HL-60 (cell line): ENCODE measurements around the gene SPTBN1.

Source experiments
- DNase-seq, 2 experiments: peaks; one replicate each; pipeline ENCODE4 v3.0.0-alpha.2; 2010 to 2020; ENCODE audit warnings: low read depth in 1 of 2, low spot score in 1 of 2
- H3K27ac ChIP-seq: fragments of 250-450 bp; sonication (Bioruptor Pico); replicated peaks from 2 replicates; pipeline ENCODE4 v1.5.1; 2020; ENCODE audit warnings: mild to moderate bottlenecking, moderate library complexity
- H3K27me3 ChIP-seq: fragments of 250-450 bp; sonication (Bioruptor Pico); 2 replicates; pipeline ENCODE4 v1.5.1; 2021; ENCODE audit warnings: mild to moderate bottlenecking, moderate library complexity; ENCODE audit not compliant: insufficient read depth, poor library complexity, severe bottlenecking
- H3K4me3 ChIP-seq: replicated peaks from 2 replicates; pipeline ENCODE4 v1.5.1; 2011; ENCODE audit warnings: mild to moderate bottlenecking, control low read depth, low read length; ENCODE audit not compliant: insufficient read depth
- GABPA ChIP-seq: IDR thresholded peaks from 2 replicates; pipeline ENCODE4 v1.6.1; 2012; ENCODE audit warnings: low read depth
- POLR2AphosphoS5 ChIP-seq: IDR thresholded peaks from 2 replicates; pipeline ENCODE4 v1.6.1; 2012; ENCODE audit warnings: low read depth
- SPI1 ChIP-seq: IDR thresholded peaks from 2 replicates; pipeline ENCODE4 v1.6.1; 2012; ENCODE audit warnings: low read depth, mild to moderate bottlenecking, borderline replicate concordance
- TF ChIP-seq, protein P1 (sequence below): IDR thresholded peaks from one replicate; pipeline ENCODE4 v1.5.1; 2011; ENCODE audit warnings: low read length, control low read depth, inconsistent platforms; ENCODE audit not compliant: insufficient read depth
- TF ChIP-seq, protein P2 (sequence below): IDR thresholded peaks from 2 replicates; pipeline ENCODE4 v1.6.1; 2012; ENCODE audit warnings: low read depth; ENCODE audit not compliant: insufficient replicate concordance

SPTBN1 gene

DNA sequence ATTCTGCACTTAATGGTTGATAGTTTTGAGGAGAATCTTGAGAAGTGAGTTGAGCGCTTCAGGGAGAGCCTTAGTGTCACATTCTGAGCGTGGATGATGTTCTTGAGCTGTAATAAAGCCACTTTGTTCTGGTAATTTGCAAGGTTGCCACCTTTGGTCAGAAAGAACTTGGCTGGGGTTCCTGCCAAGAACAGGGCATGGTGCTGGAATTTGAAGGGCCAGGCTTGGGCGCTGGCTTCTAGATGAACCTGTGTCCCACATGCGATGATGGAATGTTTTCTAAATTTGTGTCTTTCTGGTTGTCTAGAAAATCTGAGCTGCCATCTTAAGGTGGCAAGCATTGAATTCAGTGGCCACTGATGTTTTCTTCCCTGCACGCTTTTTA lies 143.2 kb downstream of the SPTBN1 start:
- no peak overlapping the region for H3K4me3 ChIP-seq
- no peaks in the 10 kb centered on the region for H3K27me3 ChIP-seq
- no peak for TF ChIP-seq POLR2AphosphoS5
- H3K27ac ChIP-seq: no peak overlapping the region
- DNase-seq: no peak

DNA sequence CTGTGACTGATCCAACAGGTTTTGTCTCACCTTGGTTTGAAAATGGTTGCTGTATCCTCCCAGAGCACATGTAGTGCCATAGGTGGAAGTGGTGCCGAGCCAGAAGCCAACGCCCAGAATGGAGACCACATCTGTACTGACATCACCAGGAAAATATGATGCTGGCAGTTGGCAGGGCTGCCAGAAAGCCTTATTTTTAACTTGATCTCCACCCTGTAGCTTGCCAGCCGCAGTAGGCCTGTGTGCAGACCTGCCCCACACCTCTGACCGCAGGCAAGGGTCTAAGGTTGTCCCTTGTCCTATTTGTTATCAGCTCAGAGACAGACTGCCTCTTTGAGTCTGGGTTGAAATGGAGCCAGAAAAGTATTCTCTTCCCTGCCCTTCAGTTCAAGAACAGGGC lies 143.8 kb downstream of the SPTBN1 start:
- no peak overlapping the region for H3K4me3 ChIP-seq
- no peaks in the 10 kb centered on the region for H3K27me3 ChIP-seq
- no peak for TF ChIP-seq SPI1
- no peak for DNase-seq
- H3K27ac ChIP-seq: no peak overlapping the region

DNA sequence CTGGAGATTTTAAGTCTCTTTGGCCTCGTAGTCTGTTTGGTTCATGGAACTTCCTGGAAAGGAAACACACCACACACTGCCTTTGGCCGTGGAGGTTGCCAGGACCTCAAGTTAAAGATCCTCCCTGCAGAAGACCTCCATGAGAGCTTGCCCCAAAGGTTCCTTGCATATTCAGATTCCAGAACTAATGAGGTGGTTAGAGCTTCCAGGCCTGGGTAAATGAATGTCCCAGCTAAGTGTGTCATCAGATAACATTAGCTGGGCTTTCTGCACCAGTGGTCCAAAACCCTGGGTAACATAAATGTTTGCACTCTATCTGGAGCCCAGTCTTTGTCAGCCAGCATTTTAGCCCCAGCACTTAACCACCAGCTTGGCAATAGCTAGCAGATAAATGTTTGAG lies 145.2 kb downstream of the SPTBN1 start:
- TF ChIP-seq GABPA: no peak
- TF ChIP-seq POLR2AphosphoS5: no peak
- TF ChIP-seq SPI1: no peak
- TF ChIP-seq, protein P1, sequence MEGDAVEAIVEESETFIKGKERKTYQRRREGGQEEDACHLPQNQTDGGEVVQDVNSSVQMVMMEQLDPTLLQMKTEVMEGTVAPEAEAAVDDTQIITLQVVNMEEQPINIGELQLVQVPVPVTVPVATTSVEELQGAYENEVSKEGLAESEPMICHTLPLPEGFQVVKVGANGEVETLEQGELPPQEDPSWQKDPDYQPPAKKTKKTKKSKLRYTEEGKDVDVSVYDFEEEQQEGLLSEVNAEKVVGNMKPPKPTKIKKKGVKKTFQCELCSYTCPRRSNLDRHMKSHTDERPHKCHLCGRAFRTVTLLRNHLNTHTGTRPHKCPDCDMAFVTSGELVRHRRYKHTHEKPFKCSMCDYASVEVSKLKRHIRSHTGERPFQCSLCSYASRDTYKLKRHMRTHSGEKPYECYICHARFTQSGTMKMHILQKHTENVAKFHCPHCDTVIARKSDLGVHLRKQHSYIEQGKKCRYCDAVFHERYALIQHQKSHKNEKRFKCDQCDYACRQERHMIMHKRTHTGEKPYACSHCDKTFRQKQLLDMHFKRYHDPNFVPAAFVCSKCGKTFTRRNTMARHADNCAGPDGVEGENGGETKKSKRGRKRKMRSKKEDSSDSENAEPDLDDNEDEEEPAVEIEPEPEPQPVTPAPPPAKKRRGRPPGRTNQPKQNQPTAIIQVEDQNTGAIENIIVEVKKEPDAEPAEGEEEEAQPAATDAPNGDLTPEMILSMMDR: no peak
- TF ChIP-seq, protein P2, sequence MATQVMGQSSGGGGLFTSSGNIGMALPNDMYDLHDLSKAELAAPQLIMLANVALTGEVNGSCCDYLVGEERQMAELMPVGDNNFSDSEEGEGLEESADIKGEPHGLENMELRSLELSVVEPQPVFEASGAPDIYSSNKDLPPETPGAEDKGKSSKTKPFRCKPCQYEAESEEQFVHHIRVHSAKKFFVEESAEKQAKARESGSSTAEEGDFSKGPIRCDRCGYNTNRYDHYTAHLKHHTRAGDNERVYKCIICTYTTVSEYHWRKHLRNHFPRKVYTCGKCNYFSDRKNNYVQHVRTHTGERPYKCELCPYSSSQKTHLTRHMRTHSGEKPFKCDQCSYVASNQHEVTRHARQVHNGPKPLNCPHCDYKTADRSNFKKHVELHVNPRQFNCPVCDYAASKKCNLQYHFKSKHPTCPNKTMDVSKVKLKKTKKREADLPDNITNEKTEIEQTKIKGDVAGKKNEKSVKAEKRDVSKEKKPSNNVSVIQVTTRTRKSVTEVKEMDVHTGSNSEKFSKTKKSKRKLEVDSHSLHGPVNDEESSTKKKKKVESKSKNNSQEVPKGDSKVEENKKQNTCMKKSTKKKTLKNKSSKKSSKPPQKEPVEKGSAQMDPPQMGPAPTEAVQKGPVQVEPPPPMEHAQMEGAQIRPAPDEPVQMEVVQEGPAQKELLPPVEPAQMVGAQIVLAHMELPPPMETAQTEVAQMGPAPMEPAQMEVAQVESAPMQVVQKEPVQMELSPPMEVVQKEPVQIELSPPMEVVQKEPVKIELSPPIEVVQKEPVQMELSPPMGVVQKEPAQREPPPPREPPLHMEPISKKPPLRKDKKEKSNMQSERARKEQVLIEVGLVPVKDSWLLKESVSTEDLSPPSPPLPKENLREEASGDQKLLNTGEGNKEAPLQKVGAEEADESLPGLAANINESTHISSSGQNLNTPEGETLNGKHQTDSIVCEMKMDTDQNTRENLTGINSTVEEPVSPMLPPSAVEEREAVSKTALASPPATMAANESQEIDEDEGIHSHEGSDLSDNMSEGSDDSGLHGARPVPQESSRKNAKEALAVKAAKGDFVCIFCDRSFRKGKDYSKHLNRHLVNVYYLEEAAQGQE: no peak
- Histone ChIP-seq H3K27me3 (no peaks in the 10 kb centered on the region), H3K4me3 (no peak overlapping the region), H3K27ac (no peak overlapping the region)
- DNase-seq: no peak

DNA sequence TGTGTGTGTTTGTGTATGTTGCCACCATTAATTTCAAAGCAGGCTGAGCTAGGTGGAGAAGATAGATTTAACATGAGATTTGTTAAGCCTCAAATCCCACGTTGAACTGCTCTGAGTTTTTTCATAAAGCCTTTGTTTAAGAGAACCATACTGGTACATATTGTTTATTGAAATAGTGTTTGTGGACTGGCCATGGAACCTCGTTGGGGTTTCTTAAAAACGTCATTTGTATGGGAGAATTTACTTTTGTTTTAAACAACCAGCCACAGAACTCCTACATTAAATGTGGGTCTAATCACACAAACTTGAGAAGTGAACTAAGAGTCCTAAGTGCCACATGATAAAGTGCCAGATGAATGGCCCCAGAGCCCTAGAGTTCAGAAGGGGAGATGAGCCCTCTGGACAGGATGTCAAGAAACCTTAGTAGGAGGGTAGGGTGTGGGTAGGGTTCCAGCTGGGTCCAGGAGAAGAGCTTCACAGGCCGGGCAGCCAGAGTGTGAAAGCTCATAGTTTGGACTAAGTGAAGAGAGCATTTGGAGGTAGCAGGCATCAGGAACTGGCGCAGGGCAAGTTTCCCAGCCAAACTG lies 146.7 kb downstream of the SPTBN1 start:
- no peak for TF ChIP-seq POLR2AphosphoS5
- TF ChIP-seq, protein P1: no peak
- no peak for TF ChIP-seq SPI1
- no peak for TF ChIP-seq GABPA
- TF ChIP-seq, protein P2: no peak
- Histone ChIP-seq H3K27me3 (no peaks in the 10 kb centered on the region), H3K4me3 (no peak overlapping the region), H3K27ac (no peak overlapping the region; the same call in 1 of the 2 replicates)
- DNase-seq: no peak

DNA sequence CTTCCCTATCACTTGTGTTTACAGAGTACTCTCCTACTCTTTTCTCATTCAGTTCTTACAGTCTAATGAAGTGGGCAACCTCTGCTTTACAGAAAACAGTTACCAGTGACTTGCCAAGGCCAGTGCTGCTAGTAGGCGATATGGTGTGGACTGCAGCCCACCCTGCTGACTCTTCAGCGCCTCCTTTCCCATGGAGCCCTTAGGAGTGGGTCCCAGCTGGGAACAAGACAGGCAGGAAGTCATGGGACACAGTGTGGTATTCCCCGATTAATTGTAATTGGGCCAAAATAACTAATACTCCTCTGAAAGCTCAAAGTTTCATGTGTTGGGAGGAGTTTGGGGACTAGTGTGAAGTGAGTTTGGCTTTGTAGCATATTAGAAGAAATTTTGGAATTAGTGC lies 147.2 kb downstream of the SPTBN1 start:
- no peak for TF ChIP-seq SPI1
- TF ChIP-seq POLR2AphosphoS5: no peak
- TF ChIP-seq, protein P2: no peak
- TF ChIP-seq, protein P1: no peak
- no peak for TF ChIP-seq GABPA
- Histone ChIP-seq H3K27ac (no peak overlapping the region), H3K4me3 (no peak overlapping the region), H3K27me3 (no peaks in the 10 kb centered on the region)
- DNase-seq: no peak
